ENCODE results near the gene CHMP2A.

DNA sequence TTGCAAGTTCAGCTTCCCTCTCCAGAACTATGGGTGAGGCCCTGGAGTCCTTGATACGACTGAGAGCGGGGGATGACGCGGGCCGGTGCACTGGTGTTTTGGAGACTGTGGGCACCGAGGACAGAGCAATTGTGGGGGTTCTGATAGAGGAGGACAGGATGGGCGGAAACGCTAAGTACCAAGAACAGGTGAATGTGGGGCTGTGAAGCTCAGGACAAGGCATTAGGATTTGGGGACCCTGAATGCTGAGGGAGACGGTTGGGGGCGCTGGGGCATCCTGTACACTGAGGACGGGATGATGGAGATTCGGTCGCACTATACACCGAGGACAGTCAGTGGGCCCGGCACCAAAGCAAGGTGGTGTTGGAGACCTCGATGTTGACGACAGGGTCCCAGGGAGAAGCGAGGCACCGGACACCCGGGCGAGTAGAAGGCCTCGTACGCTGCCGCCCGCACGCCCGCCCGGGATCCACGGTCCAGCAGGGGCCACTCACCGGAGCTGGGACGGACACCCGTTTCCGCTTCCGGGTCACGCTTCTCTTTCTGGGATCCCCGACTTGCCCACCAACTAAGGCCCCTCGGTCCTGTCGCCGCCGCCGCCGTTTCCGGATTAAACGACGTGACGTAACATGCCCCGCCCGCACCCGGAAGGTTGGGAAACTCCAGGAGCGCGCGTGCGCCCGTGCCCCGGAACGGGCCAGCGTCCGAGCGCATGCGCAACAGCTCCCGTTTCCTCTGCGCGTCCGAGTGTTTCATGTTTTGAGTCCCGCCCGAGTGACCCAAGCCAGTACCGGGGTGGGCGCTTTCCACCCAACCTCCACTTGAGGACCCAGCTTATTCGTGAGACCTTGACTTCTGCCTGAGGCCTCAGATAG, at the start of gene CHMP2A:
- TF ChIP-seq, protein P1, sequence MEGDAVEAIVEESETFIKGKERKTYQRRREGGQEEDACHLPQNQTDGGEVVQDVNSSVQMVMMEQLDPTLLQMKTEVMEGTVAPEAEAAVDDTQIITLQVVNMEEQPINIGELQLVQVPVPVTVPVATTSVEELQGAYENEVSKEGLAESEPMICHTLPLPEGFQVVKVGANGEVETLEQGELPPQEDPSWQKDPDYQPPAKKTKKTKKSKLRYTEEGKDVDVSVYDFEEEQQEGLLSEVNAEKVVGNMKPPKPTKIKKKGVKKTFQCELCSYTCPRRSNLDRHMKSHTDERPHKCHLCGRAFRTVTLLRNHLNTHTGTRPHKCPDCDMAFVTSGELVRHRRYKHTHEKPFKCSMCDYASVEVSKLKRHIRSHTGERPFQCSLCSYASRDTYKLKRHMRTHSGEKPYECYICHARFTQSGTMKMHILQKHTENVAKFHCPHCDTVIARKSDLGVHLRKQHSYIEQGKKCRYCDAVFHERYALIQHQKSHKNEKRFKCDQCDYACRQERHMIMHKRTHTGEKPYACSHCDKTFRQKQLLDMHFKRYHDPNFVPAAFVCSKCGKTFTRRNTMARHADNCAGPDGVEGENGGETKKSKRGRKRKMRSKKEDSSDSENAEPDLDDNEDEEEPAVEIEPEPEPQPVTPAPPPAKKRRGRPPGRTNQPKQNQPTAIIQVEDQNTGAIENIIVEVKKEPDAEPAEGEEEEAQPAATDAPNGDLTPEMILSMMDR (IDR thresholded peaks at IDR 0.05) = peak in 2 of 4 experiments; percentile 8 to 30
- TF ChIP-seq POLR2A (IDR thresholded peaks at IDR 0.05) = peak; percentile 79 to 82

All from gastroesophageal sphincter (tissue), 3 donors.